Neutrophil (primary cell): Measurements from ENCODE around the gene HPSE2.

Experiments used
- H3K27ac ChIP-seq: fragments of 200-600 bp; sonication (generic); 2 replicates; pipeline ENCODE4 v1.5.1; 2016; ENCODE audit warnings: mild to moderate bottlenecking, moderate library complexity
- H3K27me3 ChIP-seq: fragments of 200-600 bp; sonication (generic); 2 replicates; pipeline ENCODE4 v1.6.0; 2016; ENCODE audit warnings: mild to moderate bottlenecking
- H3K36me3 ChIP-seq: fragments of 200-600 bp; sonication (generic); 2 replicates; pipeline ENCODE4 v1.5.1; 2017
- H3K4me1 ChIP-seq, 2 experiments: fragments of 200-600 bp in 1 of 2; sonication (generic) in 1 of 2; 1 replicate in 1 of 2; 2 replicates in 1 of 2; pipeline versions ENCODE4 v1.5.1 to v1.6.1; 2013 to 2016; ENCODE audit warnings: low read depth in 1 of 2, low read length in 1 of 2, mild to moderate bottlenecking in 1 of 2, moderate library complexity in 1 of 2; ENCODE audit not compliant: control insufficient read depth in 1 of 2, insufficient read depth in 1 of 2
- H3K4me3 ChIP-seq, 2 experiments: fragments of 200-600 bp in 1 of 2; sonication (generic) in 1 of 2; 1 replicate in 1 of 2; 2 replicates in 1 of 2; pipeline ENCODE4 v1.5.1; 2013 to 2016; ENCODE audit warnings: low read depth in 1 of 2, low read length in 1 of 2, mild to moderate bottlenecking in 1 of 2, moderate library complexity in 1 of 2
- H3K9me3 ChIP-seq: fragments of 200-600 bp; sonication (generic); 2 replicates; pipeline ENCODE4 v1.5.1; 2016
- CTCF ChIP-seq: fragments of 200-600 bp; sonication (generic); IDR thresholded peaks from 2 replicates; pipeline ENCODE4 v1.5.1; 2016; ENCODE audit warnings: antibody characterized with exemption

Gene HPSE2

DNA sequence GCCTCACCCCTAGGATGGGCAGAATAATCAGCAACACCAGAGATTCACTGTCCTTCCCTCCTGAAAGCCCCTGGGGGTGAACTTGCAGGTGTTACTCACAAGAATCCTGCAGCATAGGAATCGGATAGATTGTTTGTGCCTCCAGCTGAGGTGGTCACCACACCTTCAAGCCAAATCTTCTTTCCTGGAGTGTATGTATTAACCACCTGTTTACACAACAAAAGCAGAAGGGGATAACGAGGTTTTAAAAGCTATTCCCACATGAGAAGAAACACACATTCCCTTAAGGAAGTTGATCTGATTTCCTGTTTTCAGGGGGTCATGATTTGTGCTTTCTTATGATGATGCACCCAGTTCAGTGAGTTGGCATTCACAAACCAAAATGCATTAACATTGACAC lies 615.1 kb downstream of the HPSE2 start:
- H3K4me1 ChIP-seq = no peaks in the 10 kb centered on the region
- H3K4me3 ChIP-seq = no peak overlapping the region
- no peaks in the 10 kb centered on the region for H3K36me3 ChIP-seq
- no peak for TF ChIP-seq CTCF
- no peak overlapping the region for H3K27ac ChIP-seq
- H3K27me3 ChIP-seq = no peaks in the 10 kb centered on the region
- no peaks in the 10 kb centered on the region for H3K9me3 ChIP-seq

- H3K36me3 ChIP-seq = no peaks in the 10 kb centered on the region
- H3K9me3 ChIP-seq = no peaks in the 10 kb centered on the region
- H3K27me3 ChIP-seq = no peaks in the 10 kb centered on the region
- no peak overlapping the region for H3K4me3 ChIP-seq
- H3K27ac ChIP-seq = no peak overlapping the region
- TF ChIP-seq CTCF = no peak
- H3K4me1 ChIP-seq = no peaks in the 10 kb centered on the region
Measured at GRCh38 chr10:98619446-98619845, 616.2 kb downstream of the HPSE2 start.

- Histone ChIP-seq H3K9me3 (no peaks in the 10 kb centered on the region), H3K4me1 (no peaks in the 10 kb centered on the region), H3K36me3 (no peaks in the 10 kb centered on the region), H3K27me3 (no peaks in the 10 kb centered on the region), H3K27ac (no peak overlapping the region), H3K4me3 (no peak overlapping the region)
- TF ChIP-seq CTCF = no peak
Measured at GRCh38 chr10:98617906-98618520, 617.6 kb downstream of the HPSE2 start.

- Histone ChIP-seq H3K4me3 (no peak overlapping the region), H3K4me1 (no peaks in the 10 kb centered on the region), H3K27ac (no peak overlapping the region), H3K36me3 (no peaks in the 10 kb centered on the region), H3K9me3 (no peaks in the 10 kb centered on the region), H3K27me3 (peaks cover 7% of the 10 kb centered on the region)
- TF ChIP-seq CTCF = no peak
Measured at GRCh38 chr10:98613446-98613845, 622.2 kb downstream of the HPSE2 start.

- TF ChIP-seq CTCF = no peak
- Histone ChIP-seq H3K36me3 (no peaks in the 10 kb centered on the region), H3K27ac (no peak overlapping the region), H3K4me3 (no peak overlapping the region), H3K4me1 (no peaks in the 10 kb centered on the region), H3K27me3 (peaks cover 25% of the 10 kb centered on the region), H3K9me3 (no peaks in the 10 kb centered on the region)
Measured at GRCh38 chr10:98611436-98611835, 624.2 kb downstream of the HPSE2 start.

GRCh38 chr10:98610836-98611235 lies 624.8 kb downstream of the HPSE2 start:
- TF ChIP-seq CTCF = no peak
- Histone ChIP-seq H3K36me3 (no peaks in the 10 kb centered on the region), H3K4me3 (no peak overlapping the region), H3K9me3 (no peaks in the 10 kb centered on the region), H3K27me3 (peaks cover 31% of the 10 kb centered on the region), H3K27ac (no peak overlapping the region), H3K4me1 (no peaks in the 10 kb centered on the region)
